ENCODE data around the gene DCBLD1. TPM values are rescaled to one million over a fixed set of nuclear protein-coding genes. Genes with fewer than 3 reads are reported as not detected.
"Not testable (repeated sequence)": the region's sequence is repeated elsewhere in the genome, so short reads cannot be mapped to it uniquely, and the experiment has no call there.

DCBLD1 gene
- 11.7 TPM for total RNA-seq

DNA sequence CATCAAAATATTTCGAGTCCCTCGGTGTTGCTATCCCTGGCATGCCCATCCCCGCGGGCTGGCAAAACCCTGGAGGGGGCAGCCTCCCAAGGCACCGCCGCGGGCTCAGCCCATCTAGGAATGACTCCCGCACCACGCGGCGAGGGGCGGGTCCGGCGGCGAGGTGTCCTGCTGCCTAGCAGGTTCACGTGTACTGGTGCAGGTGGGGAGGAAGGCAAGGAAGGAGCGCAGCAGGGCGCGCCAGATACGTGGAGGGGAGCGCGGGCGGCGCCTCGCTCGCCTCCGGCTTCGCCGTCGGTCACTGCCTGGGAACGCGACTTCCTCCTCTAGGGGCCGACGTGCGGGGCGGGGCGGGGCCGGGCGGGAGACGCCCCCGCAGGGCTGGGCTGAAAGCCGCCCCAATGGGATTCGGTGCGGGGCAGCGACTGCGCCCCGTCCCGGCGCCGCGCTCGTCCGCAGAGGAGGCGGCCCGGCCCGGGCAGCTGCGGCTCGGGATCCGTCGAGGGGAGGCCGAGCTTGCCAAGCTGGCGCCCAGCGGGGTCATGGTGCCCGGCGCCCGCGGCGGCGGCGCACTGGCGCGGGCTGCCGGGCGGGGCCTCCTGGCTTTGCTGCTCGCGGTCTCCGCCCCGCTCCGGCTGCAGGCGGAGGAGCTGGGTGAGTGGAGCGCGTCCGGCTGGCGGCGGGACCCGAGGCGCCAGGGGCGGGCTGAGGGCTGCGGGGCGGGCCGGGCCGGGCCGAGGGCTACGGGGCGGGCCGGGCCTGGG is at the start of gene DCBLD1:
DCBLD1 (plus strand) TSS at position 435 of the 764 bp plus-strand sequence; CDS start at position 543, 108 bp downstream.
- DNase-seq (ENCODE audit: low spot score) = peak; percentile 70

DNA sequence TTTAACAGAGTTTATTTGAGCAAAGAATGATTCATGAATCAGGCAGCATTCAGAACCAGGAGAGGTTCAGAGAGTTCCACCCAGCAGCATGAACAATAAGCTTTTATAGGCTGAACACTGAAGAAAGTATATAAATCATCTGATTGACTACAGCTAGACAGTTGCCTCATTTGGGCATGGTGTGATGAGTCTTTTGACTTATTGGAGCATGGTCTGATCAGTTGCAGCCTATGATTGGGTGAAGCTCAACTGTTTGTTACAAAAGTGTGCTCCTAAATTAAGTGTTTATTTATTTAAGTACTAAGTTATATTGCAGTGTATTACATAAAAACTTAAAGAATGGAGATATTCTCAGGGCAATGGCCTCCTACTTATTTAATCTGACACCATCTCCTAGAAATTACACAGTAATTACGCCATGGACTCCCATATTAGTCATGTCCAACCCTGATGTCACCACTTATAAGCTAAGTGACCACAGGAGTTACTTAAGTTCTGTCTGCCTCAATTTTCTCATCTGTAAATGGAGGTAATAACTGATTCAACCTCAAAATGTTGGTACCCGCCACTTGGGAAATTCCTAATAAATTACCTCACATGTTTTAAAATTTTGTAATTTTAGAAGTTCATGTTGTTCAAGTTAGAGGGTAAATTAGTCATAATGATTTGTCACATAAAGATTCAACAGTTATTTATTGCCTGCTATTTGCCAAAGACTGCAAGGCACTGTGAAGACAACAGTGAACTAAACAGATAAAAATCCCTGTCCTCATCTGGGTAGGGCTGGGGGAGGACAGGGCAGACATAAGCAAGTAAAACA is 41.6 kb upstream of the DCBLD1 start:
- no peak for DNase-seq (ENCODE audit: low spot score)

DNA sequence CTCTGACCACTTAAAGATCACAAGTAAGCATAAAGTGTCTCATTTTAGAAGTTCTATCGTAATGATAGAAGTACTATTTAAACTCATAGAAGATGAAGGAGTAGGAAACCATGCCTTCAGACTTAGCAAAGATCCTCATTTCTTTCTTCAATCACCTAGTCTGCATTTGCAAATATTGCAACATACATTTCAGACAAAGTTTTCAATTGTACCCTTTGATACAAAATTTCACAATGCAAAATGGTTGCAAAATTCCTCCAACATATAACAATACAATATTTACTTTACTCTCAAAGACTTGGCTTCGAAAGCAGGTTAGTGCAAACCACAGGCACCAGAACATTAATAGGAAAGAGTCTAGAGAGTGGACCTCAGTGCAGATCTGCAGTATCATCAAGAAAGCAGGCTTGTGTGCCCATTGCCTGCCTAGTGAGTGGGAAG is 40.6 kb upstream of the DCBLD1 start:
- no peak for DNase-seq (ENCODE audit: low spot score)

DNA sequence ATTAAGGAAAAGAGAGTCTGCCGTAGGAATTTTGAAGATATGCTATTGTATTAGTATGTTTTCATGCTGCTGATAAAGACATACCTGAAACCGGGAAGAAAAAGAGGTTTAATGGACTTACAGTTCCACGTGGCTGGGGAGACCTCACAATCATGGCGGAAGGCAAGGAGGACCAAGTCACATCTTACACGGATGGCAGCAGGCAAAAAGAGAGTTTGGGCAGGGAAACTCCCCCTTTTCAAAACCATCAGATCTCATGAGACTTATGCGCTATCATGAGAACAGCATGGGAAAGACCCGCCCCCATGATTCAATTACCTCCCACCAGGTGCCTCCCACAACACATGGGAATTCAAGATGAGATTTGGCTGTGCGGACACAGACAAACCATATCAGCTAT is 40.2 kb upstream of the DCBLD1 start:
- not testable (repeated sequence) for DNase-seq (ENCODE audit: low spot score)

DNA sequence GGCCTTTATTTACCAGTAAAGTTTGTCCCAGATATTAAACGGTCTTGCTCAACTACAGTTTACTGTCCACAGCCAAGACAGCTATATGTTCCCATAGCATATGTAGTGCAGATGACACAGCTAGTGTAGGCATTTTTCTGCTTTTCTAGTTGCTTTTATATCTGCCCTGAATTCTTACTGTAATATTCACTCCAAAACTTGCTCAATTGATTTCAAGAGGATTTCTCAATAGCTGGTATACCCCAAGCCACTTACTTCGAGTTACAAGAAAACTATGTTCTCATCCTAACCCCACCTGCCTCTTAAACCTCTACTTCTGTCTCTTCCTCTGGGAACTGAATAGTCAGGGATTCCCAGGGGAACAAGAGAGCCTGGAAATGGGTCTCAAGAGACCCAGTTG is 37.9 kb upstream of the DCBLD1 start:
- DNase-seq (ENCODE audit: low spot score) = no peak

DNA sequence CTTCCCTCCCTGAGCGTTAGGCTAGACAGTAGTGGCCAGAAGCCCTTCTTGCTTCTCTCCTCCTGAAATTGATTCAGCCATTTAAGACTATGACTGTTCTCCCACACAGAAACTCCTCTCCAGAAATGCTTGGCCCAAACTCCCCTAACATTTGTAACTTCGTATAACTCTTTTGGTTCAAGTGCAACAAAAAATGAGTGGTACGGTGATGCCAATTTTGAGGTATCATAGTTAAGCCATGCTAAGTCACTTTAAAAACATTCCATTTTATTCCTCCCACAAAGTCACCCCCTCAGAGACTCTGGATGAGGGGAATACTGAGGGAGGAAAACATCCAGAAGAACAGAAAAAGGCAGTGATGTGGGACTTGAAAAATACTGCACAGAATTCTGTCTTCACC is 35.6 kb upstream of the DCBLD1 start:
- no peak for DNase-seq (ENCODE audit: low spot score)

DNA sequence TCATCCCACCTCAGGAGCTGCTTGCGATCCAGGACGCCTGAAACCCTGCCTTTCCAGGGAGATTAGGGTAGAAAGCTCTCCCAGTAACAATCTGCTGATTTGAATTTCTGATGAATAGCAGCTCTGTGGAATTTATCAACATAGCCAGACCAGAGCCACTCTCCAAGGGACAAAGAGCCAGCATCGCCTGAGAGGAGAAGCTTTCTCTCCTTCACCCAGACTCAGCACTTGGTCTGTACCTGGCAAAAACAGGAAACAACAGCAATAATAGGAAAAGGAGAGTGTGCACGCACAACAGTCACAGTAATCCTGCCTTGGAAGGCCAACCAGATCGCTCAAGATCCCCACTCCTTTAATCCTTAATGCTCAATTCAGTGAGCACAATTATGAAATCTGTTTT is 34.5 kb upstream of the DCBLD1 start:
- no peak for DNase-seq (ENCODE audit: low spot score)

DNA sequence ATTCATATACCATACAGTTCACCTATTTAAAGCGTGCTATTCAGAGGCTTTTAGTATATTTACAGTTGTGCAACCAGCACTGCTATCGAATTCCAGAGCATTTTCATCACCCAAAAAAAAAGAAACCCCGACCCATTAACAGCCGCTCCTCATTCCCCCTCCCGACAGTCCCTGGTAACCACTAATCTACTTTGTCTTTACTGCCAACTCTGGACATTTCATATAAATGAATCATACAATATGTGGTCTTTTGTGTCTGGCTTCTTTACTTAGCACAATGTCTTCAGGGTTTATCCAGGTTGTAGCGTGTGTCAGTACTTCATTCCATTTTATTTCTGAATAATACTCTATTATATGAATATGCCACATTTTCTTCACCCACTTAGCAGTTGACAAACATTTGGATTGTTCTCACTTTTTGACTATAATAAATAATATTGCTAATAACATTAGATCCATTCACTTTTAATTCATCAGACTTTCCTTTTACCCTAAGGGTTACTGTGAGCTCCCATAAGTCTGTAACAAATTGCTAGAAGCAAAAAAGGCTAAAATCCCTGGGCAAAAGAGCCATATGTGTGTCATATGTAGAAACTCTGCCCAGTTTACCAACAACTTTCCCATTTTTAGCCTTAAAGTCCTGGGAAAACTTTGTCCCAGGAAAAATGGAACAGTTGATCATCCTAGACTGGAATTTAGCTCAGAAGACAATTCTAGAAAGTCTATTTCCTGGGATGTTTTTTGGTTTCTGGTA is 33.6 kb upstream of the DCBLD1 start:
- no peak for DNase-seq (ENCODE audit: low spot score)

DNA sequence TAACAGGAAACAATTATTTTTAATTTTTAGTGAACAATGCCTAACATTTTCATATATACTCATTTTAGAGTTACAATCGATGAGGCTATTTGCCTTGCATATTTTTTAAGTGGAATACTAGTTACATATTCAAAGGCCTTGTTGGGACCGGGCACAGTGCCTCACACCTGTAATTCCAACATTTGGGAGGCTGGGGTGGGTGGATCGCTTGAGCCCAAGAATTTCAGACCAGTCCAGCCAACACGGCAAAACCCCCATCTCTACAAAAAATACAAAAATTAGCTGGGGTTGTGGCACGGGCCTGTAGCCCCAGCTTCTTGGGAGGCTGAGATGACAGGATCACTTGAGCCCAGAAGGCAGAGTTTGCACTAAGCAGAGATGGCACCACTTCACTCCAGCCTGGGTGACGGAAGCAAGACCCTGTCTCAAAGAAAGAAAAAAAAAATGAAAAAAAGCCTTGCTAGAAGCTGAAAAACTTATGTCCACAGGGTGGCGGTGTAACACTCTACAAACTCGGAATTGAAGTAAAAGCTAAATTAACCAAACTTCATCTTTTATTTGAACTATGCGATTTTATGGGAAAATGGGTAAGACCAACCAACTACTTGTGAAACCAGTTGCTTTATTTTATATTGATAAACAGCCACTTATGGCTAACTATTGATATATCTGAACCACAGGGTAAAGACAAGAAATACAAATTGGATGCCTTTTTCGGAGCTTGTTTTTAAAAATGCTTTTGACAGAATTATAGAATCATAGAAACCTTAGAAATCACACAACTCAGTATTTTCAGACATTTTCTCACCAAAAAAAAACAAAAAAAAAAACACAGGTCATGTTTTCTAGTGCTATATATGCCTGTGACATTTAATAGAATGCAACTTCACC is 32.7 kb upstream of the DCBLD1 start:
- peak; percentile 65 for DNase-seq (ENCODE audit: low spot score)

DNA sequence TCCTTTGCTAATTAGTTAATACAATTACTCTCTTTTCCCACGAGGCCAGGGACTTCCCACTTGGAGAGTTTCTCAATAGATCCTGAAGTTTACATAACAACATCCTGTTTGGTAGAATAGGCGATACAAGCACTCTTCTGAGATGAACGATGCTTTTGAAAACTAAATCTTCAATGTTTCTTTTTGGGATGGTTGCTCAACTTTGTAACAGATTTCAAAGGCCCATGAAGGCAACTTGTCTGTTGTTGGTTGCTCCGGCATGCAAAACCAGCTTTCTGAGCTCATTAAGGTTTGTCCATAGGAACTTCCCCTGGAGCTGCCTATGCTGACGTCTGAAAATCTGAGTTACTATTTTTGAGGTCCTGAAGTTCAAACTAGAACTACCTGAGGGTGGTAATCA is 30.8 kb upstream of the DCBLD1 start:
- no peak for DNase-seq (ENCODE audit: low spot score)

DNA sequence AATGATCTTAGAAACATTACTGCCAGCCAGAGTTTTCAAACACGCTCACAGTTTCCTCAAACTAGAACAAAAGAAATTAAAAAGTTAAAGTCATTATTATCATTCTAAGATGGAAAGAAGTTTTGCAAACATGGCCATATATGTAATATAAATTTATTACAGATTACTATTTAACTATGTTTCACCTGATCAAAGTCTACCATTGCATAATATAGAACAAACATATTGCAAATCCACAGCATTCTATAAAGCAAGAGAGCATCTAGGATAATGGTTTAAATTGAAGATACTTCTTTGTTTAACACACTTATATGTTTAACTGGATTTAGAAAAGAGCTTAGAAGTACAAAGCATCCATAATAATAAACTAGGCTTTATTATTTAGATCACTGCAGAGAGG is 26.2 kb upstream of the DCBLD1 start:
- DNase-seq (ENCODE audit: low spot score) = no peak

DNA sequence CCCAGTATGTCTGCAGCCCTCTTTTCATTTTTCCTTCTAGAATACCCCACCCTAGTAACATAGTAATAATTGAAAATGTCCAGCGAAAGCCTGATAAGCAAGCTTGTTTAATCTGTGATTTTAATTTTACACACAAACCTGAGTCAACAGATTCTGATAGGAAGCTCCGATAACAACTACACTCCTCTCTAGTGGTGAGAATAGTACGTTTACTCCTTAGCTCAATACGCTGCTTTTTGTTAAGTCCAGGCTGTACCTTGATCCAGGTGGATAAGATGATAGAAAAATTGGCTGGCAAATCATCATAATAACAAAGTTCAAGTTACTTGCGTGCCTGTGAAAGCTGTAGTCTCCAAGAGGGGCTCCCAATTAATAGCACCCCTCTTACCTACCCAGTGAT is 25.5 kb upstream of the DCBLD1 start:
- DNase-seq (ENCODE audit: low spot score) = no peak

DNA sequence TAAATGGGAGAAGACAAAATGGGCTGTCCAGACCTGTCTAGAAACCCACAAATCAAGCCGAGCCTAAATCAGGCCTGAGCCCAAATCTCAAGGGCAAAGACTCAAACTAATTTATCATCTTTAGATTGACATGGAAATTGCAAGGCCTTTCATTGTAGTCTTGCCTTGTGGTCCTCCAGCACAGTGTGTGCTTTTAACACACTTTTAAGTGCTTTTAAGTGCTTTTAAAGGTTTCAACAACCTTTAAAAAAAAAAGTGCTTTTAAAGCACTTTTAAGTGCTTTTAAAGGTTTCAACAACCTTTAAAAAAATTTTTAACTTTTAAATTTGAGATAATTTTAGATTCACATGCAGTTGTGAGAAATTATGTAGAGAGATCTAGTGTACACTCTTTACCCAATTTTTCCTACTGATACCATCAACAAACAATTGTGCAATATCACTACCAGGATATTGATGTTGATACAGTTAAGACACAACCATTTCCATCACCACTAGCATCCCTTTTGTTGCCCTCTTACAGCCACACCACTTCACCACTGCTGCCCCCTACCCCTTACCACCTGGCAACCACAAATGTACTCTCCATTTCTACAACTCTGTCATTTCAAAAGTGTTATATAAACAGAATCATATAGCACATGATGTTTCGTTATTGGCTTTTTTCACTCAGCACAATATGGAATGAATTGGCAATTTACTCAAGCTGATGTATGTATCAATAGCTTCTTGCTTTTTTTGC is 23.1 kb upstream of the DCBLD1 start:
- DNase-seq (ENCODE audit: low spot score) = no peak

DNA sequence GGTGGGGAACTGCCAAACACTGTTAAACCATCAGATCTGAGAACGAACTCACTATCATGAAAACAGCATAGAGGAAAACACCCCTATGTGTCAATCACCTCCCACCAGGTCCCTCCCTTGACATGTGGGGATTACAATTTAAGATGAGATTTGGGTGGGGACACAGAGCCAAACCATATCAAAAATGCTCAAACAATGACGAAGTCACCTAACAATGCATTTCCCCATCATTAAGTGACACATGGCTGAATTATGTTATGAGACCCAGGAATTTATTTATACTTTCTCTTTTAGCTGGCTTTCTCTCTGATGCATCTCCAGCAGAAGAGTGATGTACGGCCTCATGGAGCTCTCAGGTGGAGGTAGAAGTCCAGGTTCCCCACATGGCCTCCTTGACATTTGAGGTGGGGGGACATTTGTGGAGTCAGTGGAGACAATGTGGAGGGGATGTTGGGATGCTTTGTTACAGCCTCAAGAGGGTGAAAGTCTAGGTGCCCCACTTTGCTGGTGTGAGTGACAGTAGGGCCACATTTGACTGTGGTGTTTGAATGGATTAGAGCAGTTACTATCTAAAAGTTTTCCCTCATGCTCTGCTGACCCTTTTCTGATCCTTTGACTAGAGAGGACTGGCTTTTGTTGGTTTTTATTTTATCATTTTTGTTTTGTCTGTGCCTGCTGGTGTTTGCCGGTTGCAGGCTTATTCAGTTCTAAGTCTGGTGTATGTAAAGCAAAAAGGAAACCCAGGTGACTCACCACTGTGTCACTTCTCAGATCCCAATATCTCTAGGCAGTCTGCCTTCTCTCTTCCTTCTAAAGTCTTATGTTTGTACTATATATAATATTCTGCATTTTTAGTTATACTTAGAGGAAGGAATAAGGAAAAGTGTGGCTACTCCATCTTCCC is 18.5 kb upstream of the DCBLD1 start:
- no peak for DNase-seq (ENCODE audit: low spot score)

DNA sequence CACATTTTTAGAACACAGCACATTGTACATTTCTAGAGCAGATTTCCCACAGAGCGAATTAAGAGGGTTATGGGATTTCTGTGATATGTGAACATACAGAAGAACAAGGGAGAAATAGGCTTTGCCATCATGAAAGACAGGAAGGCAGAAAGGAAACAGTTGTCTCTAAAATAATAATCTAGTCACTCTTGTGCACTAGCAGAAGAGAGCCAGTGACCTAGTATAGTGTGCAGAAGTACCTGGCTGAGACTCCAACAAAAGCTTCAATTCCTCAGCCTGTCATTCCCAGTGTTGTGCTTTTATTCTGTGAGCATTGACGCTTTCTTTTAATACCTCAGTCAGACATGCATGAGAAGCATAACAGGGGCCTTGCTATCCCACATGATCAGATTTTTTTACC is 17.8 kb upstream of the DCBLD1 start:
- no peak for DNase-seq (ENCODE audit: low spot score)

DNA sequence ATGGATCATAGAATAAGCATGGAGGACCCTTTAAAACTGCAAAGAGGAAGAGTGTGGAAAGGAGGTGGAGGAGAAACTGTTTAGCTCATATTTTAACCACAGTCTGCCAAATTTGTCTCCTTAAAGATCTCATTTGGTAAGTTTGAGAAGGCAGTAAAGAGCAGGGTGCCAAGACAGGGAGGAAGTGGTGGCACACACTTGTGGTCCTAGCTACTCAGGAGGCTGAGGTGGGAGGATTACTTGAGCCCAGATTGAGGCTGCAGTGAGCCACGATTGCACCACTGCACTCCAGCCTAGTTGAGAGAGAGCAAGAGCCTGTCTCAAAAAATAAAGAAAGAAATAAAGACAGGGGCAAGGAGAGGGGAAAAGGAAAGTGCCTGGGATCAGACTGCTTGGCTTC is 16.8 kb upstream of the DCBLD1 start:
- DNase-seq (ENCODE audit: low spot score) = no peak

DNA sequence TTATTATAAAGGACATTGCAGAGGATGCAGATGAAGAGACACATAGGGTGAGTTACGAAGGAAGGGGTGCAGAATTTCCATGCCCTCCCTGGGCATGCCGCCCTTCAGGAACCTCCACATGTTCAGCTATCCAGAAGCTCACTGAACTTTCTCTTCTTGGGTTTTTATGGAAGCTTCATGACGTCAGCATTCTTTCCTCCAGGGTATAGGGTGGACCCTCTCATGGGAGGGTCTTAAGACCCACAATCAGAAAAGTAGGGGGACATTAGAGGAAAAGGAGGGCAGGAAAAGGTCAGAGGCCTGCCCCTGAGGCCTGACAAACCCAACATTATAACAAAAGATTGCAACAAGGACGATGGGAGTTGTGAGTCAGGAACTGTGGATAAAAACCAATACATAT is 14.6 kb upstream of the DCBLD1 start:
- DNase-seq (ENCODE audit: low spot score) = no peak

DNA sequence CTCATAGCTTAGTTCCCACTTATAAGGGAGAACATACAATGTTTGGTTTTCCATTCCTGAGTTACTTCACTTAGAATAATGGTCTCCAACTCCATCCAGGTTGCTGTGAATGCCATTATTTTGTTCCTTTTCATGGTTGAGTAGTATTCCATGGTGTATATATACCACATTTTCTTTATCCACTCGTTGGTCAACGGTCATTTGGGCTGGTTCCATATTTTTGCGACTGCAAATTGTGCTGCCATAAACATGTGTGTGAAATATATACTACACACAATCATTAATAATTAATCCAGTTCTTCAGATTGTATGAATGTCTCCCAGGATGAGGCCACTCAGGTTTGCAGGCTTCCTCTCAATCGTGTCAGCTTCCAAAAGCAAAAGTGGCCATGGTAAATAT is 13.9 kb upstream of the DCBLD1 start:
- not testable (repeated sequence) for DNase-seq (ENCODE audit: low spot score)

DNA sequence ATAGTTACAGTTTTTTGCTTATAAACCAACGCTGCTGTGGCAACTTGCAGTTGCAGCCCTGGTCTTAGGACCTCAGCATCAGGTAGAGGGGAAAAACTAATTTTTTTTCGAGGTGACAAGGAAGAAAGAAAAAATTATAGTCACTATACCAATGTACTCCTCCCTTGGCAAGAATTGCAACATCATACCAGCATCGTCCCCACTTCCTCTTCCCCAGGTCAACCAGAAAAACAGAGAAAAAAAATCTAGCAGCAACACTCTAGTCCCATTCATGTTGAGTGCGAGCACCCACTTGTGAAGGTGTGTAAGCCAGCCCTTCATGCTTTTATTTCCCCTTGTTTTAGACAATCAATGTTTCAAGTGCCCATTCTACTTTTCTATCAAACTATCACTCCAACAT is 13.1 kb upstream of the DCBLD1 start:
- DNase-seq (ENCODE audit: low spot score) = no peak

DNA sequence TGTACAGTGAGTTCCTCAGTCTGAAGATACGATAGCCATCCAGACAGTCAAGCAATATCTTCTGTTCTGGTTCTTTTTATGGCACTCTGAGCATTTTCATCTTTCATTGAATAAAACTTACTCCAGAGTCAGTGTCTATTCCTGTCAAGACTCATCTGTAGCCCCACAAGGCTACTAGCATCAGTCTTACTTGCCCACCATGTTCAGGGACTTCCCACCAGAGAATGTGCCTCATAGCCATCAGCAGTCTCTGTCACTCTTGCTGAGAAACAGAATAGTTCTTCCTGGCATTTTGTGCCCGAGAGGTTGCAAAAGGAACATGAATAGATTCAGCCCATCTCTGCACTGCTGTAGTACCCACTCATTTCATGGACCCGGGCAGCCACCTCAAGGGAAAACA is 12.7 kb upstream of the DCBLD1 start:
- no peak for DNase-seq (ENCODE audit: low spot score)
